GM21367 (cell line): Measurements from ENCODE around the gene ITGB8.

ENCODE experiments used
- ATAC-seq: cut with Tn5 transposase; IDR thresholded peaks from one replicate; pipeline ENCODE4 v1.9.1; 2021; ENCODE audit not compliant: unreplicated experiment

Gene ITGB8

DNA sequence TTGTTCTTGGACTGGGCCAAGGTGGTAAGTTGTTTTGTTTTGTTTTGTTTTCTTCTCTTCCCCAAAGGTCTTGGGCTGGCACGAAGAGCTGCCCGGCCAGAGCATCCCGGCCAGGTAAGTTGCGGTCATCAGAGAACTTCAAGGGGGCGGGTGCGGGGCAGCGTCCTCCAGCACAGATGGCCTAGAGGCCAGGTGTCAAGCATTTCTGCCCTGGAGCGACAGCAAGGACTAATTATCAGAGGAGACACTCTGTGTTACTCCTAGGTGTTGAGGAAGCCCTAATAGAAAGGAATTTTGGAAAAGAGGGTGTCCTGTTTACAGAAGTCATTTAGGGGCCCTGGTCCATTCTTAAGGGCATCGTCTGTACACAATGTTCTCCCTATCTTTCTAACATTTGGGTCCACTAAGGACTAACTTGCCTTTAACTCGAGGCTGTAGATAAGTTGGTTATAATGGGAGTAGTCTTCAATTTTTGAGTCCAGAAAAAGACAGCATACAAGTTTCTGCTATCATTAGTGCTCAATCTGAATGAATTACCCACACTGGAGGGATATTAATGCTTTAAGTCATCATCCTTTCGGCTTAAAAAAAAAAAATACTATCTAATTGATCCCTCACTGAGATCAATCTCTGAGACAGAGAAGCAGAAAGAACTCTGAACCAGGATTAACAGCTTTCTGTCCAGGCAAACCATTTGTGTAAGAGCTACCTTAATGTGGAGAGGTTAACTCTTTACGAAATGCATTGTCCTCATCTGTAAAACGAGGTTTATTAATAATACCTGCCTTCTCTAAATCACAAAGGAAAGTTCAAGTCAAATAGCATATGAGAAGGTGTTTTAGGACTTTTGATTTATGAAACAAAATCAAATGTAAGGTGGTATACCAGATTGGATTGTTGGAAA lies 1.5 kb downstream of the ITGB8 start:
- ATAC-seq: no peak

DNA sequence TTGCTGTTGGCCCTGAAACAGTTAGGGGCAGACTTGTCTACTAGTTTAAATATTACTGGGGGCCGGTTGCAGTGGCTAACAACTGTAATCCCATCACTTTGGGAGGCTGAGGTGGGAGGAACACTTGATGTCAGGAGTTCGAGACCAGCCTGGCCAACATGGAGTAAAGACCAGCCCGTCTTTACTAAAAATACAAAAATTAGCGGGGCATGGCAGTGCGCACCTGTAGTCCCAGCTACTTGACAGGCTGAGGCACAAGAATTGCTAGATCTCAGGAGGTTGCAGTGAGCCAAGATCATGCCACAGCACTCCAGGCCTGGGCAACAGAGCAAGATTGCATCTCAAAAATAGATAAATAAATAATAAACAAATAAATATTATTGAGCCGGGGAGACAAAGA lies 7.6 kb downstream of the ITGB8 start:
- ATAC-seq: no peak

DNA sequence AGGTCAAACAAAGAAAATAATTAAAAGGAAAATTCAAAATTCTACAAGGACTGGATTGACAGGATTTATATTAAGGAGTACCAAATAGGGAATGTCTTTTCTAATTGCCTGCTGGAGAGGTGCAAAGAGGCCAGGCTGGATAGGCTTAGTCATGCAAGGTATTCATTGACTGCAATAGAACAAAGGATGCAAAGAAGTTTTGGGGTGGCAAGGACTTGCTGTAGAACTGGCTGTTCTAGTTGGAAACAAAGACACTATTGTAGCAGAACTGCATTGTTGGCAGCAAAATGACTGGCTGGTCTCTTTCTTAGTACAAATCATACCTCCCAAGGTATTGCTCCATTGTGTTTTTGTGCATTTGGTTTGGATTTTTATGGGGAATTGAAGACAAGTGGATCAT lies 10.1 kb downstream of the ITGB8 start:
- no peak for ATAC-seq

DNA sequence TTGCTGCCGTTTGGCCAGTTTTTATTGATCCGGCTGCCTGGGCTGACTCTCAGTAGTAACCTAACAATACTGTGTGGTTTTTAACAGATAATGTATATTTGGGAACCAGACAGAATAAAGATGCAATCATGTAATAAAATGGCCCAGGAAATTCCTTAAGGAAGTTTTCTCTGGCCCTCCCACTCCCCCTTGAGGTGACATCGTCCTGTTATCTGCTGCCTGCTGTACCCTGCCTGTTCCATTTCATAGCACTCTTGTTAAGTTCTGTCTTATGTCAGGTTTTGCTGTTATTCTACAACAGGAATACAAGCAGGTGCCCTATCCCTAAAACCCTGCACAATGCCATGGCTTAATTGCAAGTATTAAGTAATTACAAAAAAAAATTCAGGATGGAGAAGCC lies 12.5 kb downstream of the ITGB8 start:
- ATAC-seq: no peak

DNA sequence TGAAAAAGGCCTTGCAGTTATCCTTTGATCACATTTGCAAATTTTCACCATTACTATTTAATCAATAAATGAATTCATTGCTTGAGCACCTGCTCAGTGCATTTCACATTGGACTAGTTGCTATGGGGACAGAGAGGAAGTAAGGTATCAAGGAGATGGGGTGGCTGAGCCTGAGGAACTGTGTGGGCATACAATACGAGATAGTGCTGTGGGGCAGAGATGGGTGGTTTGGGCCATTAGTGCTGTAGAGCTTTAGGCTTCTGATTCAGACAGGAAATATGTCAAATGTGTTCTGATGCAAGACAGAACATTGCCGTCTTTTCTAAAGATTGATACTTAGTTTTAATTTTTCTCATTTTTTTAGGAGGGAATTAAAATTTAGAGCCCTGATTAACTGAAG lies 13.2 kb downstream of the ITGB8 start:
- ATAC-seq: no peak

DNA sequence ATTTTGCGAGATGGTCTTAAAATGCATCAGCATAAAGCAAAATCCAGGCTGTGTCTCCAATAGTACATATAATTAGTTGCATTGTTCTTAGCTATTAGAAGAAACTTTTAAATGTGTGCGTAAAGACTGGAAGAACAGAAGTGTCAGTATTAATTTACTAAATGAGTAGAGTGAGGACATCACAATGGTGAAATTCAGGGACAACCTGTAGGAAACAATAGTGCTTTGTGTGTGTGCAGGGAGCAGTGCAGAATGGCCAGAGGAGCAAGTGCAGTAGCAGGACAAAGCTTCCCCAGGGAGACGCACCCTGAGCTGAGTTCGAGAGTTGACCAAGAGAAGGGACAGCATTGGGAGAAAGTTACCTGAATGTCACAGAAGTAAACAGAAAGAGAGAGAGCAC lies 13.7 kb downstream of the ITGB8 start:
- ATAC-seq: no peak

DNA sequence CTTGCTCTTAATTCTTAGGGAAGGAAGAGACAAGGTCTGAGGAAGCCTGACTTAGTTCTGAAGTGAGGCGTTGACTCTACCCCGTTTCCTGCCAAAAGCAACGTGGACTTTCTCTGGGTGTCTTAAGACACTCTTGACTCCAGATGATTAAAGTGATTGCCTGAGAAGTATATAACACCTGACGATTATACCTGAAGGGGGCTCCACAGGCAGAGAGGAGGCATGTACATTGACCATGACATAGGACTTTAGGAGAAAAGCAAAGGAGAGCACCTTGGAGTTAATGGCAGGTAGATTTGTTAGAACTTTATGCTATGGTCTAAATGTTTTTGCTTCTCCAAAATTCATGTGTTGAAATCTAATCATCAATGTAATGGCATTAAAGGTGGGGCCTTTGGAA lies 15.9 kb downstream of the ITGB8 start:
- no peak for ATAC-seq

DNA sequence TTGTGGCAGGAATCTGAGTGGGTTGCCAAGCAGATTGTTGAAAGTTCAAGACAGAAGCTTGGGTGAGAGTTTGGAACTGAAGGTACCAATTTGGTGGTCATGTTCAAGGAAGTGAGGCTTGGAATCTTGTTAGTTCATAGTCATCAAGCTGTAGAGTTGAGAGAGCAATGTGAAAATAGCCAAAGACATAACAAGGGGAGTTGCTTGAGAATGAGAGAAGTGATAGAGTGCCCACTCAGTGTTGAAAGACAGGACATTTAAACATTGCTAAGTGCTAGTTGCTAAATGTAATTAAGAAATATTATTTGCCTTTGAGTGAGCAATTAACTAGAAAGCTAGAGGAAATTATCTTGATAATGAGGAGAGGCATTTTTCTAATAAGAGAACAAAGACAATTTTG lies 17.0 kb downstream of the ITGB8 start:
- no peak for ATAC-seq

DNA sequence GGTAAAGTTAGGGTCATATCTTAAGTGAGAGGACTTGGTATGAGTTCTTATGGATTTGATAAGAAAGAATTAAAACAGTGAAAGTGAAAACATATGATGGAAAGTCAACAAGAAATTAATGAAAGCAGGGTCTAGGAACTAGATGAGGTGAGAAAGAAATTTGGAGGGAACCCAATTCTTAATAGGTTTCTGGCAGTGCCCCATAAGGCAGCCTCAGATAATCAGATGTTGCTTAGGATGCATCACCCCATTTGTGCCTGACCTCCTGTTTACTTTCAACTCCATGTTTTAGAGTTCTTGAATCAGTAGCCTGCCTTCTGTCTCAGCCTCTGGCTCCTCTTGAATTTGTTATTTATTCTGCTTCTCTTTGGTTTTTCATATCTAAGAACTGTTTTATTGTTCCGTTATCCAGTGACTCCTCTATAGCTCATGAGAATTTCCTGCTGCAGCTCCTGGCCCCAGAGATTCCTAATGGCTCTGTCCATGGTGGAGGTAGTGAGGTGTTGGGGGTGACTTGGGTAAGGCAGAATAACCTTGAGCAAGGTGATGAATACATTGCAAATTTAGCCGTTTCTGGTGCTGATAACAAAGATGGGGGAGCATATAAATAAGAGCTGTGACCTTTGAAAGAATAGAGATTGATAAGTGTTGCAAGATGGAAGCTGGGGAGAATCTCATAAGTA lies 17.6 kb downstream of the ITGB8 start:
- ATAC-seq: no peak

DNA sequence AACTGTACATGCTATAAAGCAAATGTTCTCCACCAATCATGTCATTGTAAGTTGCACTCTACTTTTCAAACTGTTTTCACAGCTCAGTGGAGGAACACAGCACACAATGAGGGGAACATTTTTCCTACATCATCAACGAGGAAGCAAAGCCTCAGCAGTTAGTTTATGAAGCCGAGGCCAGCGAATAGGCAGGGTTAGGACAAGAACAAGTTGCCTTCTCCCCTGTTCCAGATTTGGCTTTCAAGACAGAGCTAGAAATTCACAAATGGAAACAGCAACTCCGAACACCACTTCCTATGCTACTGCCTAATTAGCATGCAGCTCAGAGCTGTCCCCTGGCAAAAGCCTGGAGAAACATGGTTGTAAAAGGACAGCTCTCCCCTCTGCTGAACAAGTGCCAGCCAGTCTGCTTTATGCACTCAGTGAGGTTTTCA lies 19.8 kb downstream of the ITGB8 start:
- no peak for ATAC-seq

DNA sequence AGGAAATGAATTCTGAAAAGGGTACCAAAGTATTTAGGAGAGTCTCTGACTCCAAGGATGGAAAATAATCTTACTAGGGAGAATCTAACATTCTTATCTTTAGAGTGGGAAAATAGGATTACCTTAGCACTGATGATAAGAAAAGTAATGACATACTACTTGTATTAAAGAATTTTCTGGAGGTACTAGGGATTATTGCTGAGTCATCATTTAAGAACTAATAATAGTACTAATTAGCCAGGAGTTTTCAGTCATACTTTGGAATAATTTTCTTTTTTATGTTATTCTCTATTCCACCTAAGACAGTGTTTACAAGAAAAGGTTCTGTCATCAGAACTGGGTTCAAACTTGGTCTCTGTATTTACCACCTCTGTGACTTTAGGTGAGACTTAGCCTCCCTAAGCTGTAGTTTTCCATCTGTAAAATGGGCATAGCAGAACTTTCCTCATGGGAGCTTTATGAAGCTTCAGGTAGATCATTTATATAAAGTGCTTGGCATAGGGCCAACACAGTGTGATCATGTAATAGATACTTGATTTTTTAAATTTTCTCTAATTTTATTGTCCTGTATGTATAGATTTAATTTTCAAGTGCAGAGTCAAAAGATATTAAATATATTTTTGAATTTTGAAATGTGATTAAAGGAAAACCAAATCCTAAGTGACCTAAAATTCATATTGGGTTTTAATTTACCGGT lies 20.4 kb downstream of the ITGB8 start:
- no peak for ATAC-seq

DNA sequence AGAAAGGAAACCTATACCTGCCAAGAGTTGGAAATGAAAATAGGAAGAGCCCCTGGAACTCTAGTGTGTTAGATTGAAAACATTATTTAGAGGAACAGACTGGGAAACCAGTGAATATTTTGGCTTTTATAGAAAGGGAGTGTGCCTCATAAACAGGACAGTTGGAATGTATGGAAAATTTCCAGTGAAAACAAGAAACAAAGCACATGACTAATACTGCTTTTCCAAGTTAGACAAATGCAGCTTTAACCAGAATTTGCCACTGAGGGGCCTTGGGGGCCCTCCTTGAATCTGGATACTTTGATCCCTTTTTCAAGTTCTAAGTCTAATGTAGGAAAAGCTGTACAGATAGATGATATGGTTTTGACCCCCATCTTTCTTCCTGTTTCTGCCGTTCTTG lies 21.2 kb downstream of the ITGB8 start:
- ATAC-seq: no peak

DNA sequence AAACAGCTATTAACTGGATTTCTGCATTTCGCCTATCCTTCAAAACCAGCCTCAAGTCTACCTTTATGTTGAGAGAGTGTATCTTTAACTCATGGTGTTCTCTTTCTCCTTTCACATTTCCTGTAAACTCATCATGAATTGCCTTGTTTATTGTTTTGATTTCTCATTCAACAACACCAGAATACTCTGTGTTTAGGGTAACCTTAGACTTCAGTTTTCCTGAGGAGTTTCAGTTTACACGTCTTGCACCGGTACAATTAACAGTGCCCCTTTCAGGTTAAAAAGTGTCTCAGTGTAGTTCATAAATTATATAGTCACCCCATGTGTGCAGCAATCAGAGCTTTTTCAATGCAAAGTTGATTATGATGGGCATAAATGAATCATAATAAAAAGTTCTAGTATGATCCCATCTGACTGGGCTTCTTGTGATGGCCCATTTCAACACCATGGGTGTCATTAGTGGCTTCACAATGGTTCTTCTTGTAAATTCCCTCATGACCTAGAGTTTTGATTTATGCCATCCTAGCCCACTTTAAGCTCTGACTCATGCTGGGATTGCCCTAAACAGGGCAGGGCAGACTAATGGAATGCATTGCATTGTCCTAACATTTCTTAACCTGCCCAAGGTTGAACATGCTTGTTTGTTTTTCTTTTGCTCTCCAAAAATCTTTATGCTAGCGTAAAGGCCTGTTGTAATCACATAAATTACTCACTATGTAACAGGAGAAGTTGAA lies 22.0 kb downstream of the ITGB8 start:
- no peak for ATAC-seq

DNA sequence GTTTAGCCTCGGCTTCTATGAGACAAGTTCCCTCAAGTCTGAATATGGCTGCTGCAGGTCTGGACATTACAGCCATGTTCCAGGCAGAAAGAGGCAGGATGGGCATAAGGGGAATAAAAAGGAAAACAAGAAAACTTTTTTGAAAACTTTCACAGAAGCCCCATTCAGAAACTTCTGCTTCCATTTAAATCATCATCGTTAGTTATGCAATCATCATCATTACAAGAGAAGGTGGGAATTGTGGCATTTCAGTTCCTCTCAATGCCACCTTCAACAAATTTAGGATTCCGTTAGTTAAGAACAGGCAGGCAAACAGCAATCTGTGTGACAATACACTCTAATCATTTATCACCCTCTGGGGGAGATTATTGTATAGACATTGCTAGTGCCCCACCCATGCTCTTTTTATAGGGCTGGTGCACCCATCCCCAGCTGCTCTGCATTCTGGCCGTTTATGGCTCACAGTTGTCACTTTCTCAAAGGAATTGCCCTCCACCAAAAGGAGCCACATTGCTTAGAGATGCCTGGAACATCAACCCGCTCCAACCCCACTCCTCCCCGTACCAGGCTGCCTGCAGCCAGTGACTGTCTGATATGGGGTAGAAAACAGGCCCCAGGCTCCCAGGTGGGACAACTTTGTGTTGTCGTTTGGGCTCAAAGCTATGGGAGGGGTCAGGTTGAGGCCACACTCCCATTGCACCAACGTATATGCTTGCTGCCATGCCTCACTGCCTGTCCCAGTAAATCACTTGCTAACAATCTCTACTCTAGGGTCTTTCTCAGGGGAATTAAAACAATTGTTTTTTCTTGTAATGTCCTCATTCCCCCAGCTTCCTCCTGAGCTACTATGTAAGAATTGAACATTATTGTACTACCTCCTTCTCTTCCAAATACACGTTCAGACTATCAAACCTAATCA lies 24.2 kb downstream of the ITGB8 start:
- ATAC-seq: no peak

DNA sequence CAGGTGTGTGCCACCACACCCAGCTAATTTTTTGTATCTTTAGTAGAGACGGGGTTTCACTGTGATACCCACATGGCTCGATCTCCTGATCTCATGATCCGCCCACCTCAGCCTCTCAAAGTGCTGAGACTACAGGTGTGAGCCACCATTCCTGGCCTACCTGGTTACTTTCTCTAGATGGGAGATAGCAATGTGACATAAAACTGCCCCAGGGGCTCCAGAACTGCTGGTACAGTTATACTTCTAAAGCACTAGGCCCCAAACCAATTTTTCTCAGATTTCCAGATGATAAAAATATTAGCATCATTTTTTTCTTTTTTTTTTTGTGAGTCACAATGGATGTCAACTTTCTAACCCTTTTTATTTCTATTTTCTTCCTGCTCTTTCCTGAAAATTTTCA lies 27.4 kb downstream of the ITGB8 start:
- ATAC-seq: no peak

DNA sequence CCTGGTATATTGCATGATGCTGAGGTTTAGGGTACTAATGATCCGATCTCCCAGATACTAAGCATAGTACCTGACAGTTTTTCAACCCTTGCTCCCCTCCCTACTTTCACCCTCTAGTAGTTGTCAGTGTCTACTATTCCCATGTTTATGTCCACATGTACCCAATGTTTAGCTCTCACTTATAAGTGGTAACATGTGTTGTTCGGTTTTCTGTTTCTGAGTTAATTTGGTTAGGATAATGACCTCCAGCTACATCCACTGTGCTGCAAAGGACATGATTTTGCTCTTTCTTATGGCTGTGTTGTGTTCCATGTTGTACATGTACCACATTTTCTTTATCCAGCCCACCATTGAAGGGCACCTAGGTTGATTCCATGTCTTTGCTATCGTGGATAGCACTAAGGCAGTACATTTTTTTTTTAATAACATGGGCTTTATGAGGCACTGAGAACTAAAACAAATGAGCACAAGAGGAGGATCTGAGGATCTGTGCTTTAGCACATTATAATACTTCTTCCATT lies 28.1 kb downstream of the ITGB8 start:
- ATAC-seq: no peak

DNA sequence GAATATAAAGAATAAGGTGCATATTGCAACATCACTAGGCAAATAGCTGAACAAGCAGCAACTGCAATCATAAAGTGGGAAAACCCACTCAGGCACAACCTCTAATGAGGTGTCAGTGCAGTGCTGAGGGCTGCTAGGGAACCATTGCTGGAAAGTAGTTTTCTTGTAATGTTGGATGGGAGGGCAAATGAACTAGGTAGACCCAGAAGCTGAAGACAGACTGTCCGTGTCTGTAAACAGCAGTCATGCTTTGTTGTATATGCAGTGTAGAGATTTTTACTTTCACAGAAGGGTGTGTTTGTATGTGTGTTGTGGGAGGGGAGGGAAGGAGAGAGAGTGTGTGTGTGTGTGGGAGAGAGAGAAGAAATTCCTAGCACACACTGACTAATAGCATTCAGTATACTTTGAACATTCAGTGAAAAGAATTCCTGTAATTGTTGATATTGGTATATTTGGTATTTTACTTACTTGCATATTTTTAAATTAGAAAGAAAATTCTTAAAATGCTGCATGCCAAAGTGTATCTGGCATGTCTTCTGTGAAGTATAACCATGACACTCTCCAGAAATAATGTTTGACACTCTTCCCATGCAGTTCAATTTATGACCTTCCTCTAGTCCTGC lies 28.8 kb downstream of the ITGB8 start:
- ATAC-seq: no peak

DNA sequence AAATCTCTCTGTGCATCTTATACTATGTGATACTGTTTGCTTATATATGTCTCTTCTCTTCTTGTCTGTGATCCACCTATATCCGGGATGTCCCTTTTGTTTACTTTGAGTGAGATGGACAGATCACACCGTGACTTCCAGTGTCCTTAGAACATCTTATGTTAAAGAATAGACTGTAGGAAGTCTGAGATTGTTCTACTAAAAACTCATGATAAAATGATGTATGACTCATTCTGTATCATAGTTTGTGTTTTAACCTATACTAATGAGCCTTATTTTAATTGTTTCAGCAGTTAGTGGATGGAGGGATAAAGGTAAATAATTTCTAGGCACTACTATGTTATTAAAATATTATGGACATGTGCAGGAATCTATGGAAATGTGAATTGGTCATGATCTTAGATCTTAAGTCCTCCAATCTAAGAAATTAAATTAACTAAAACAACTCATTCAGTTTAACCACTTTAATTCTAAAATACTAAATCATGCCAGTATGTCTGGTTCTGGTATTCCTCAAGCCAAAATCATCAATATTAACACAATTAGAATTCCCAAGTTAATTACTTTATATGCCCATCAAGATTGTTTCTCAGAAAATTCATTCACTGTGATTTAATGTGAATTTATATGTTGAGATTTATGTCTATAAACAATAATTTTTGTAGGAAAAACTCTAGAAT lies 32.0 kb downstream of the ITGB8 start:
- no peak for ATAC-seq
